Caco-2 (cell line): ENCODE data around the gene TMEM50A. TPM values are rescaled to one million over a fixed set of nuclear protein-coding genes. Genes with fewer than 3 reads are reported as not detected.
"Not testable (repeated sequence)": the region's sequence is repeated elsewhere in the genome, so short reads cannot be mapped to it uniquely, and the experiment has no call there.

Experiments
- Bru-seq: library from RNA; stranded (reverse); fragments of 400-500 nt; gene quantifications from one replicate; lab custom pipeline; 2021; lab: Mats Ljungman, UMichigan
- BruChase-seq, 2 experiments: library from RNA; stranded (reverse); fragments of 400-500 nt; gene quantifications; one replicate each; lab custom pipeline; 2021; lab: Mats Ljungman, UMichigan
- BruUV-seq: library from RNA; stranded (reverse); fragments of 400-500 nt; replicated peaks from 2 replicates; lab custom pipeline; 2021; lab: Mats Ljungman, UMichigan
- CTCF ChIA-PET: fragments of 300-600 bp; sonication (Branson Sonifier 250); formaldehyde crosslinking; loops from one replicate; lab custom pipeline; 2022; ENCODE audit warnings: antibody characterized with exemption; lab: Charles Lee
- POLR2A ChIA-PET: fragments of 300-600 bp; sonication (Branson Sonifier 250); formaldehyde crosslinking; loops from one replicate; lab custom pipeline; 2022; ENCODE audit warnings: antibody characterized with exemption; lab: Charles Lee
- DNase-seq, 2 experiments: peaks; one replicate each; pipeline versions ENCODE4 v3.0.0 to v3.0.0-alpha.2; 2020 to 2022
- H3K27me3 ChIP-seq: replicated peaks from 2 replicates; pipeline ENCODE4 v1.6.0; 2011; ENCODE audit warnings: low read length; ENCODE audit not compliant: control insufficient read depth, insufficient read depth
- H3K36me3 ChIP-seq: 2 replicates; pipeline ENCODE4 v1.5.1; 2011; ENCODE audit warnings: low read length; ENCODE audit not compliant: control insufficient read depth, insufficient read depth
- H3K4me1 ChIP-seq: fragments of 250-450 bp; sonication (Bioruptor Pico); 2 replicates; pipeline ENCODE4 v1.5.1; 2020; ENCODE audit warnings: mild to moderate bottlenecking
- H3K4me3 ChIP-seq: 2 replicates; pipeline ENCODE4 v1.5.1; 2011; ENCODE audit warnings: low read depth, mild to moderate bottlenecking, control low read depth, low read length
- H3K9me3 ChIP-seq: fragments of 250-450 bp; sonication (Bioruptor Pico); 2 replicates; pipeline ENCODE4 v1.5.1; 2020; ENCODE audit warnings: mild to moderate bottlenecking, moderate library complexity
- H3K27ac Mint-ChIP-seq: one replicate; pipeline ENCODE4 v1.8.0; 2022; ENCODE audit warnings: mixed read lengths; ENCODE audit not compliant: unreplicated experiment
- H3K27me3 Mint-ChIP-seq: one replicate; pipeline ENCODE4 v1.8.0; 2022; ENCODE audit warnings: mixed read lengths; ENCODE audit not compliant: insufficient read depth, unreplicated experiment
- H3K36me3 Mint-ChIP-seq: one replicate; pipeline ENCODE4 v1.8.0; 2022; ENCODE audit warnings: mild to moderate bottlenecking, mixed read lengths; ENCODE audit not compliant: insufficient read depth, unreplicated experiment
- H3K4me1 Mint-ChIP-seq: one replicate; pipeline ENCODE4 v1.8.0; 2022; ENCODE audit warnings: low read depth, mixed read lengths; ENCODE audit not compliant: unreplicated experiment
- H3K4me3 Mint-ChIP-seq: one replicate; pipeline ENCODE4 v1.8.0; 2022; ENCODE audit warnings: mild to moderate bottlenecking, moderate library complexity, mixed read lengths; ENCODE audit not compliant: unreplicated experiment
- H3K9me3 Mint-ChIP-seq: one replicate; pipeline ENCODE4 v1.8.0; 2022; ENCODE audit warnings: mixed read lengths; ENCODE audit not compliant: unreplicated experiment
- CTCF ChIP-seq, 2 experiments: fragments of 200-600 bp in 1 of 2; IDR thresholded peaks; 1 replicate in 1 of 2; 2 replicates in 1 of 2; pipeline versions ENCODE4 v1.5.1 to v1.8.0; 2011 to 2022; ENCODE audit warnings: antibody characterized with exemption in 1 of 2, control low read depth in 1 of 2, inconsistent platforms in 1 of 2, low read depth in 1 of 2, low read length in 1 of 2, mild to moderate bottlenecking in 1 of 2, moderate library complexity in 1 of 2; ENCODE audit not compliant: insufficient read depth in 1 of 2, severe bottlenecking in 1 of 2, unreplicated experiment in 1 of 2
- intact Hi-C: fragments of 100-400 bp; cut with micrococcal nuclease; formaldehyde crosslinking; loops from one replicate; pipeline ENCODE4 v1.10.0; 2022; ENCODE audit not compliant: unreplicated experiment
- long read RNA-seq: library from polyadenylated mRNA; stranded (forward); transcript quantifications from one replicate; pipeline ENCODE4 v2.0.0, GENCODE V29; 2022
- total RNA-seq: library from RNA; stranded (reverse); gene quantifications from 2 replicates; pipeline ENCODE4 v1.2.3, GENCODE V29; 2022

TMEM50A gene
- total RNA-seq (79.3 and 86.3 TPM in 2 replicates), Bru-seq, nascent RNA (percentile 74 among the genes with signal in this experiment), BruChase-seq, experiment 1, labeled RNA remaining after a 2-hour chase (percentile 81 among the genes with signal in this experiment), BruChase-seq, experiment 2, labeled RNA remaining after a 6-hour chase (percentile 92 among the genes with signal in this experiment)
- long read RNA-seq, transcript TMEM50A-206 (6 exons, 776 nt) = minor isoform, 7 of 203 reads
- long read RNA-seq, transcript TMEM50A-201 (7 exons, 2,683 nt) = major isoform, 174 of 203 reads
- long read RNA-seq, transcript TMEM50A-203 (6 exons, 1,102 nt) = minor isoform, 6 of 203 reads
- long read RNA-seq, partial matches to known transcripts = 3 of 203 reads
- long read RNA-seq, other reads (novel, unspliced or antisense) = 11 of 203 reads

- DNase-seq = peak; percentile 87 to 92
- Histone ChIP-seq H3K4me3 (peak within 1 kb of the TSS; percentile 73), H3K36me3 (no peaks in the 10 kb centered on the region), H3K27me3 (no peaks in the 10 kb centered on the region), H3K9me3 (no peaks in the 10 kb centered on the region), H3K4me1 (no peaks in the 10 kb centered on the region)
- POLR2A ChIA-PET = no interaction called here
- no peaks in the 10 kb centered on the region for H3K27me3 Mint-ChIP-seq
- no peaks in the 10 kb centered on the region for H3K9me3 Mint-ChIP-seq
- peak within 1 kb of the TSS; percentile 91 for H3K4me3 Mint-ChIP-seq
- peak within 1 kb of the TSS; percentile 55 for H3K27ac Mint-ChIP-seq
- CTCF ChIA-PET = no interaction called here
- peaks cover 16% of the 10 kb centered on the region for H3K36me3 Mint-ChIP-seq
- intact Hi-C loops = no loop called here
- no peak for TF ChIP-seq CTCF (IDR thresholded peaks at IDR 0.05; ENCODE audit: insufficient read depth in 1 of 2, low read depth in 1 of 2, low read length in 1 of 2, severe bottlenecking in 1 of 2, unreplicated experiment in 1 of 2)
- peaks cover 7% of the 10 kb centered on the region for H3K4me1 Mint-ChIP-seq
- BruUV-seq = no TSS peak
These were observed at the start of gene TMEM50A for GRCh38 chr1:25338188-25338981. TSS of gene TMEM50A (plus strand) at chr1:25338334. CDS start at chr1:25340487, 2,153 bp downstream.

GRCh38 chr1:25288573-25289101 is 49.5 kb upstream of the TMEM50A start:
- intact Hi-C loops = not testable (repeated sequence)

GRCh38 chr1:25290043-25290442 is 48.1 kb upstream of the TMEM50A start:
- H3K36me3 ChIP-seq, CTCF ChIA-PET, H3K9me3 ChIP-seq, H3K36me3 Mint-ChIP-seq, BruUV-seq, H3K4me3 Mint-ChIP-seq, H3K27ac Mint-ChIP-seq, H3K27me3 ChIP-seq, H3K27me3 Mint-ChIP-seq, DNase-seq, H3K4me1 Mint-ChIP-seq, H3K4me3 ChIP-seq, H3K9me3 Mint-ChIP-seq, POLR2A ChIA-PET, intact Hi-C loops, H3K4me1 ChIP-seq: not testable (repeated sequence)

More at GRCh38 chr1:25288573-25289101, 49.5 kb upstream of the TMEM50A start:
- H3K4me1 ChIP-seq, H3K27me3 ChIP-seq, POLR2A ChIA-PET, H3K27ac Mint-ChIP-seq, DNase-seq, H3K4me1 Mint-ChIP-seq, H3K4me3 Mint-ChIP-seq, H3K9me3 ChIP-seq, H3K36me3 ChIP-seq, H3K4me3 ChIP-seq, H3K9me3 Mint-ChIP-seq, H3K27me3 Mint-ChIP-seq, BruUV-seq, CTCF ChIA-PET, H3K36me3 Mint-ChIP-seq: not testable (repeated sequence)

GRCh38 chr1:25293426-25293825 is 44.7 kb upstream of the TMEM50A start:
- H3K4me3 Mint-ChIP-seq, H3K9me3 ChIP-seq, H3K4me1 ChIP-seq, H3K36me3 Mint-ChIP-seq, H3K4me1 Mint-ChIP-seq, intact Hi-C loops, H3K4me3 ChIP-seq, H3K27ac Mint-ChIP-seq, H3K27me3 Mint-ChIP-seq, H3K36me3 ChIP-seq, H3K9me3 Mint-ChIP-seq, BruUV-seq, POLR2A ChIA-PET, DNase-seq, H3K27me3 ChIP-seq, CTCF ChIA-PET: not testable (repeated sequence)

GRCh38 chr1:25294889-25295826 is 43.0 kb upstream of the TMEM50A start:
- H3K4me1 Mint-ChIP-seq, BruUV-seq, H3K4me1 ChIP-seq, H3K4me3 ChIP-seq, H3K9me3 ChIP-seq, H3K27me3 ChIP-seq, H3K4me3 Mint-ChIP-seq, POLR2A ChIA-PET, H3K36me3 ChIP-seq, H3K27me3 Mint-ChIP-seq, CTCF ChIA-PET, DNase-seq, H3K9me3 Mint-ChIP-seq, intact Hi-C loops, H3K27ac Mint-ChIP-seq, H3K36me3 Mint-ChIP-seq: not testable (repeated sequence)
